Heart right ventricle (tissue), 16 donors: ENCODE data around the gene WNT7B. TPM values are rescaled to one million over a fixed set of nuclear protein-coding genes. Genes with fewer than 3 reads are reported as not detected.
A peak's percentile ranks its signal among the peaks of the same experiment; 100 is the strongest.

Source experiments
- ATAC-seq, 8 donors: fragments of 200-7000 bp; cut with Tn5 transposase; one replicate each; pipeline ENCODE4 v1.9.1; 2020; ENCODE audit warnings: mild to moderate bottlenecking in 8 of 8, moderate library complexity in 8 of 8, moderate number of reproducible peaks in 1 of 8
- DNase-seq, 2 donors: peaks; one replicate each; pipeline ENCODE4 v3.0.0-alpha.2; 2020
- H3K27ac ChIP-seq, 10 donors: fragments of 200-600 bp; sonication (generic) in 2 of 10; one replicate each; pipeline versions ENCODE4 v1.5.0 to v1.8.0; 2020 to 2022; ENCODE audit warnings: mild to moderate bottlenecking in 3 of 10
- H3K27me3 ChIP-seq, 7 donors: fragments of 200-600 bp; one replicate each; pipeline ENCODE4 v1.8.0; 2021 to 2022; ENCODE audit warnings: mild to moderate bottlenecking in 2 of 7
- H3K36me3 ChIP-seq, 9 donors: fragments of 200-600 bp; sonication (generic) in 1 of 9; one replicate each; pipeline versions ENCODE4 v1.5.0 to v1.8.0; 2020 to 2022; ENCODE audit warnings: mild to moderate bottlenecking in 2 of 9
- H3K4me1 ChIP-seq, 9 donors: fragments of 200-600 bp; sonication (generic) in 1 of 9; one replicate each; pipeline versions ENCODE4 v1.5.0 to v1.8.0; 2020 to 2022; ENCODE audit warnings: mild to moderate bottlenecking in 4 of 9
- H3K4me3 ChIP-seq, 10 donors: fragments of 200-600 bp; sonication (generic) in 2 of 10; one replicate each; pipeline versions ENCODE4 v1.5.0 to v1.8.0; 2020 to 2022; ENCODE audit warnings: mild to moderate bottlenecking in 7 of 10, moderate library complexity in 2 of 10
- H3K9me3 ChIP-seq, 11 donors: fragments of 200-600 bp in 10 of 11; sonication (generic) in 2 of 11; one replicate each; pipeline versions ENCODE4 v1.5.0 to v1.8.0; 2013 to 2022; ENCODE audit warnings: mild to moderate bottlenecking in 2 of 11, control low read depth in 1 of 11, moderate library complexity in 1 of 11
- CTCF ChIP-seq, 9 donors: fragments of 200-600 bp; sonication (generic) in 2 of 9; IDR thresholded peaks; one replicate each; pipeline versions ENCODE4 v1.5.0 to v1.8.0; 2021 to 2022; ENCODE audit warnings: antibody characterized with exemption in 9 of 9, mild to moderate bottlenecking in 5 of 9, moderate library complexity in 1 of 9
- WGBS, 2 donors: extraction: QIAGEN DNeasy Blood & Tissue Kit; methylation state at CpG; one replicate each; pipeline ENCODE4 v1.1.7; 2013; ENCODE audit warnings: inconsistent platforms in 1 of 2; 5-methylcytosine and 5-hydroxymethylcytosine counted together
- intact Hi-C, 10 donors: fragments of 100-400 bp; cut with DNase I; formaldehyde crosslinking; loops; one replicate each; pipeline versions ENCODE4 v1.11.1 to v1.14.2; 2022
- polyA plus RNA-seq, 2 donors: library from polyadenylated mRNA; stranded (reverse); fragments of 200-250 nt; gene quantifications; one replicate each; pipeline ENCODE4 v1.2.3, GENCODE V29; 2013
- total RNA-seq, 10 donors: library from RNA; stranded (reverse); fragmentation: NEBNext Ultra II Directional in 3 of 10; extraction: Animal tissue kit (Norgen Biotek cat#: 25700) in 3 of 10; gene quantifications; one replicate each; pipeline versions ENCODE4 v1.2.1 to v1.2.4, GENCODE V29; 2021 to 2023
- donor health status: Arrhythmogenic right ventricular cardiomyopathy.
- donor health status: ischemic (EF 13 %, LVEDD 7.1; RV severe dilation, severe dysfunction).
- donor health status: healthy with polysubstance abuse.
- donor health status: DM: no; HTN: yes; CAD: no.
- donor health status: DM: no; HTN: no; CAD: no.
- donor health status: ischemic (EF 25% LVEDD 6.9; RV normal size, moderate dysfunction).
- donor health status: ischemic (EF 25% LVEDD 5.7; RV mildly dilated, moderate dysfunction).
- donor health status: healthy.
- donor health status: DM: yes; HTN: yes; CAD: no.
- donor health status: Ischemic cardiomyopathy.
- donor health status: ischemic (EF 35%, LVEDD 5.7; RV mildly dilated, moderate dysfunction).
- donor health status: nonischemic (EF 11% LVEDD 7.7; RV severe dilation, severe dysfunction).
- donor health status: DM: yes; HTN: yes; CAD: no.
- donor health status: PGD.
- donor health status: ischemic (EF 29% LVEDD 5.4; RV normal size, mild dysfunction).
- donor health status: nonischemic (EF 23%, LVEDD 6.1; RV moderate dilation, normal function).

Gene WNT7B
- total and polyA plus RNA-seq, 12 donors = not detected

GRCh38 chr22:45878051-45878781 lies 98.7 kb downstream of the WNT7B start:
- Histone ChIP-seq H3K9me3 (peaks cover 0 to 4% (median 0%) of the 10 kb centered on the region in 11 donors), H3K27ac (no peak overlapping the region), H3K27me3 (peaks cover 5 to 75% (median 56%) of the 10 kb centered on the region in 7 donors), H3K36me3 (no peaks in the 10 kb centered on the region), H3K4me1 (peaks cover 0 to 35% (median 16%) of the 10 kb centered on the region in 9 donors), H3K4me3 (no peak overlapping the region)
- intact Hi-C loops = no loop called here
- DNase-seq (peak in 1 of 2 donors; percentile 40), ATAC-seq (peak in 7 of 8 donors; percentile 22 to 73 (median 43))
- 17 to 22% methylated on average over 23 to 25 of the region's 25 CpGs for WGBS, 2 donors
- TF ChIP-seq CTCF (IDR thresholded peaks at IDR 0.05) = no peak

GRCh38 chr22:45877651-45878050 lies 99.3 kb downstream of the WNT7B start:
- WGBS, 2 donors = 60 to 61% methylated on average over 18 of the region's 18 CpGs
- H3K9me3 ChIP-seq = peaks cover 0 to 9% (median 0%) of the 10 kb centered on the region in 11 donors

GRCh38 chr22:45877036-45877380 lies 100.0 kb downstream of the WNT7B start:
- no peak overlapping the region for H3K27ac ChIP-seq
- no peak overlapping the region for H3K4me3 ChIP-seq
- 83 to 89% methylated on average over 3 of the region's 3 CpGs for WGBS, 2 donors
- intact Hi-C loops = no loop called here
- no peak for TF ChIP-seq CTCF (IDR thresholded peaks at IDR 0.05)
- ATAC-seq (no peak), DNase-seq (no peak)
- H3K27me3 ChIP-seq = peaks cover 5 to 75% (median 44%) of the 10 kb centered on the region in 7 donors
- peaks cover 0 to 35% (median 16%) of the 10 kb centered on the region in 9 donors for H3K4me1 ChIP-seq
- H3K36me3 ChIP-seq = no peaks in the 10 kb centered on the region
- peaks cover 0 to 13% (median 0%) of the 10 kb centered on the region in 11 donors for H3K9me3 ChIP-seq

More at GRCh38 chr22:45877651-45878050, 99.3 kb downstream of the WNT7B start:
- no peaks in the 10 kb centered on the region for H3K36me3 ChIP-seq
- peaks cover 5 to 77% (median 50%) of the 10 kb centered on the region in 7 donors for H3K27me3 ChIP-seq
- H3K27ac ChIP-seq = no peak overlapping the region
- H3K4me3 ChIP-seq = no peak overlapping the region
- ATAC-seq (no peak), DNase-seq (no peak)
- intact Hi-C loops = no loop called here
- no peak for TF ChIP-seq CTCF (IDR thresholded peaks at IDR 0.05)
- peaks cover 0 to 35% (median 16%) of the 10 kb centered on the region in 9 donors for H3K4me1 ChIP-seq

GRCh38 chr22:45876136-45877035 lies 100.6 kb downstream of the WNT7B start:
- no peak for ATAC-seq
- Histone ChIP-seq H3K27ac (no peak overlapping the region), H3K27me3 (peaks cover 5 to 69% (median 38%) of the 10 kb centered on the region in 7 donors), H3K9me3 (peaks cover 0 to 13% (median 0%) of the 10 kb centered on the region in 11 donors), H3K4me1 (peaks cover 0 to 35% (median 16%) of the 10 kb centered on the region in 9 donors), H3K36me3 (no peaks in the 10 kb centered on the region), H3K4me3 (no peak overlapping the region)
- DNase-seq = no peak
- WGBS, 2 donors = 85 to 87% methylated on average over 26 of the region's 26 CpGs
- no peak for TF ChIP-seq CTCF (IDR thresholded peaks at IDR 0.05)
- intact Hi-C loops = no loop called here
